Right lobe of liver (tissue), 6 donors: ENCODE data around the gene TMEM167B. TPM values are rescaled to one million over a fixed set of nuclear protein-coding genes. Genes with fewer than 3 reads are reported as not detected.

ENCODE experiments used
- ATAC-seq, 4 donors: fragments of 200-7000 bp; cut with Tn5 transposase; one replicate each; pipeline ENCODE4 v1.9.1; 2020; ENCODE audit warnings: mild to moderate bottlenecking in 4 of 4, moderate library complexity in 4 of 4
- DNase-seq, 3 donors: peaks; one replicate each; pipeline ENCODE4 v3.0.0-alpha.2; 2020
- H3K27ac ChIP-seq, 3 donors: fragments of 200-600 bp; one replicate each; pipeline ENCODE4 v1.8.0; 2022
- H3K27me3 ChIP-seq, 2 donors: fragments of 200-600 bp; one replicate each; pipeline ENCODE4 v1.8.0; 2022
- H3K36me3 ChIP-seq, 4 donors: fragments of 200-600 bp; sonication (generic) in 1 of 4; one replicate each; pipeline versions ENCODE4 v1.5.1 to v1.8.0; 2017 to 2022; ENCODE audit warnings: control low read depth in 1 of 4
- H3K4me1 ChIP-seq, 4 donors: fragments of 200-600 bp; sonication (generic) in 1 of 4; one replicate each; pipeline versions ENCODE4 v1.5.1 to v1.8.0; 2017 to 2022; ENCODE audit warnings: control low read depth in 1 of 4
- H3K4me3 ChIP-seq, 3 donors: fragments of 200-600 bp; one replicate each; pipeline ENCODE4 v1.8.0; 2022
- H3K9me3 ChIP-seq, 4 donors: fragments of 200-600 bp; sonication (generic) in 1 of 4; one replicate each; pipeline versions ENCODE4 v1.5.1 to v1.8.0; 2017 to 2022; ENCODE audit warnings: control low read depth in 1 of 4
- POLR2A ChIP-seq: fragments of 450-650 bp; IDR thresholded peaks from one replicate; pipeline ENCODE4 v1.6.1; 2017; ENCODE audit warnings: antibody characterized with exemption, mild to moderate bottlenecking
- WGBS: methylation state at CpG from one replicate; pipeline ENCODE4 v1.1.6; 2018; ENCODE audit warnings: low coverage, low lambda C conversion rate; ENCODE audit not compliant: insufficient coverage; ENCODE audit errors: missing lambda C conversion rate; 5-methylcytosine and 5-hydroxymethylcytosine counted together
- intact Hi-C, 2 donors: fragments of 100-400 bp; cut with DNase I; formaldehyde crosslinking; loops; one replicate each; pipeline versions ENCODE4 v1.11.2 to v1.14.1; 2022
- total RNA-seq, 6 experiments: library from RNA; depleted of rRNA in 2 of 6; stranded (reverse); fragments of >200 nt in 2 of 6; fragmentation: NEBNext Ultra II Directional in 3 of 6; extraction: Animal tissue kit (Norgen Biotek cat#: 25700) in 3 of 6; gene quantifications; one replicate each; pipeline versions ENCODE4 v1.1.0 to v1.2.4, GENCODE V29; 2016 to 2023
- TF ChIP-seq, protein P1 (sequence below), 4 donors: fragments of 200-600 bp in 3 of 4; fragments of 450-650 bp in 1 of 4; IDR thresholded peaks; one replicate each; pipeline versions ENCODE4 v1.5.1 to v1.8.0; 2016 to 2022; ENCODE audit warnings: antibody characterized with exemption in 4 of 4, mild to moderate bottlenecking in 2 of 4
- donor health status: DM: no; HTN: yes; CAD: no.
- donor health status: DM: no; HTN: no; CAD: no.
- donor health status: DM: no; HTN: no; CAD: no.
- donor health status: DM: no; HTN: yes; CAD: no.
- donor health status: DM: no; HTN: yes; CAD: no.

TMEM167B gene
- total RNA-seq, 6 experiments from 2014 or later = 10.5 to 21.9 (median 15.1) TPM

DNA sequence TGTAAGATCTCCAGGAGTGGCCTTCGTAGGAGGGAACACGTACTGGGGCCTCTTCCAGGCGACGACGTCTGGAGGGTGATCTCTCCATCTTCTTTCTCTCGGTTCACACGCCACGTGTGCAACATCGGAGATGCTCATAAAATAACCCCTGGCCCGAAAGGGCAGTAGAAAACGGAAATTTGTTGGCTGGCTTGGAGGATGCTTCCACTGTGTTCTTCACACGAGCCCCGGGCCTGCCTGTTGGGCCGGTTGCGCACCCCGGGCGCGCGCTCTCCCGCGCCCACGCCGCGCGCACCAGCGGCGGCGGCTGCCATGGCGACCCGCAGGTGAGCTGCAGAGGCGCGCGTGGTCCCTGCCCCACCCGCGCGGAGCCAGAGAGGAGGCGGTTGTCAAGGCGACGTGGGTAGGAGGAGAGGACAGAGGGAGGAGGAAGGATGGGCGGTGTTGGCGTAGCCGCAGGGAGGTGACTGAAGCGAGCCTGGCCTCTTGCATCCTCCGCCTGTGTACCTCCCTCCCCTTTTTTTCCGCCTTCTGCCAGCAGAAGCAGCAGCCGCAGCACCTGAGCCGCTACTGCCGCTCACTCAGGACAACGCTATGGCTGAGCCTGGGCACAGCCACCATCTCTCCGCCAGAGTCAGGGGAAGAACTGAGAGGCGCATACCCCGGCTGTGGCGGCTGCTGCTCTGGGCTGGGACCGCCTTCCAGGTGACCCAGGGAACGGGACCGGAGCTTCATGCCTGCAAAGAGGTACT is 23.2 kb downstream of the TMEM167B start, which contains the start of gene ELAPOR1:
Gene ELAPOR1, plus strand, starts transcription at position 526 of the 752 bp plus-strand sequence. Its CDS starts 69 bp downstream, at position 595.
- Histone ChIP-seq H3K9me3 (no peaks in the 10 kb centered on the region), H3K27me3 (peaks cover 5 to 6% of the 10 kb centered on the region in 2 donors), H3K27ac (no peak within 1 kb of the TSS), H3K36me3 (no peaks in the 10 kb centered on the region), H3K4me3 (peak within 1 kb of the TSS in 2 of 3 donors; percentile 1 to 38), H3K4me1 (peaks cover 0 to 18% (median 0%) of the 10 kb centered on the region in 4 donors)
- ATAC-seq (peak; percentile 40 to 50 (median 46)), DNase-seq (peak; percentile 47 to 77 (median 54))
- TF ChIP-seq, protein P1, sequence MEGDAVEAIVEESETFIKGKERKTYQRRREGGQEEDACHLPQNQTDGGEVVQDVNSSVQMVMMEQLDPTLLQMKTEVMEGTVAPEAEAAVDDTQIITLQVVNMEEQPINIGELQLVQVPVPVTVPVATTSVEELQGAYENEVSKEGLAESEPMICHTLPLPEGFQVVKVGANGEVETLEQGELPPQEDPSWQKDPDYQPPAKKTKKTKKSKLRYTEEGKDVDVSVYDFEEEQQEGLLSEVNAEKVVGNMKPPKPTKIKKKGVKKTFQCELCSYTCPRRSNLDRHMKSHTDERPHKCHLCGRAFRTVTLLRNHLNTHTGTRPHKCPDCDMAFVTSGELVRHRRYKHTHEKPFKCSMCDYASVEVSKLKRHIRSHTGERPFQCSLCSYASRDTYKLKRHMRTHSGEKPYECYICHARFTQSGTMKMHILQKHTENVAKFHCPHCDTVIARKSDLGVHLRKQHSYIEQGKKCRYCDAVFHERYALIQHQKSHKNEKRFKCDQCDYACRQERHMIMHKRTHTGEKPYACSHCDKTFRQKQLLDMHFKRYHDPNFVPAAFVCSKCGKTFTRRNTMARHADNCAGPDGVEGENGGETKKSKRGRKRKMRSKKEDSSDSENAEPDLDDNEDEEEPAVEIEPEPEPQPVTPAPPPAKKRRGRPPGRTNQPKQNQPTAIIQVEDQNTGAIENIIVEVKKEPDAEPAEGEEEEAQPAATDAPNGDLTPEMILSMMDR (IDR thresholded peaks at IDR 0.05) = no peak
- TF ChIP-seq POLR2A = no peak
- WGBS = 3% methylated on average over 8 of the region's 56 CpGs
- intact Hi-C loops = no loop called here

DNA sequence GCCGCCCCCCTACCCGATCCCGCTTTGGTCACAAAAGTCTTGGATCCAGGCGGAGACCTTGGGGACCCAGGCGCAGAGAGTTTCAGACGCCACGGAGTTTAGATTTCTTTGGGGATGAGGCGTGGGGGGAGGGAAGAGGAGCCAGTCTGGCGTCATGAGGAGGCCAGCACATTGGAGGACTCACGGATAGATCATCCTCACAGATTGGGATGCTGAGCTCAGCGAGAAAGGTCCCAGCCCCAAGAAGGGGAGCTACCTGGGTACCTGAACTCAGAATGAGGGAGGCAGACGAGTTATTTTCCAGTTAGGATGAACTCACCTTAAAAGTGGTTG is 23.7 kb downstream of the TMEM167B start:
- Histone ChIP-seq H3K27ac (no peak overlapping the region), H3K27me3 (peaks cover 5 to 6% of the 10 kb centered on the region in 2 donors), H3K4me1 (peaks cover 0 to 18% (median 0%) of the 10 kb centered on the region in 4 donors), H3K36me3 (no peaks in the 10 kb centered on the region), H3K9me3 (no peaks in the 10 kb centered on the region), H3K4me3 (no peak overlapping the region)
- no peak for ATAC-seq
- intact Hi-C loops = no loop called here
- TF ChIP-seq POLR2A = no peak
- TF ChIP-seq, protein P1 (IDR thresholded peaks at IDR 0.05) = no peak
- WGBS = 2% methylated on average over 8 of the region's 12 CpGs
- no peak for DNase-seq

DNA sequence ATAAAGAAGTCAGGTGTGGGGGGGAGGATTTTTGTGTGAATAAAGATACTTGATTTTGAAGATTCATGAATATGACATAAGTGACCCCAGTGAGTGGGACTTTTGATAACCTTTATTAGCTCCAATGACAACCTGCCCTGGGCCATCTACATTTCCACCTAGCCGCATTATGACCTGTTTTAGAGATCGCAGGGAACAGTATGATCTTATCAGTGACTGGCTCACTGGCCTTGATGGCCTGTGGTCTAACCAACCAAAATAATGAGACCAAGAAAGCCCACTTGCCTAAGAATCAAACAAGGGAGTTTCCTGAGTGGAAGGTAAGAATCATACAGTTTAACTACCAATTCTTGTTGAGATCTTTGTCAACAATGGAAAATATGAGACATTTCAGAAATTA is 25.1 kb downstream of the TMEM167B start:
- H3K27ac ChIP-seq = no peak overlapping the region
- ATAC-seq (no peak), DNase-seq (no peak)
- no peak for TF ChIP-seq POLR2A
- TF ChIP-seq, protein P1 (IDR thresholded peaks at IDR 0.05) = no peak
- H3K9me3 ChIP-seq = no peaks in the 10 kb centered on the region
- intact Hi-C loops = loop anchor here in 1 of 2 donors (5.0 kb wide), 1 partner anchor 77 kb away; no protein-coding TSS in a partner anchor
- no peak overlapping the region for H3K4me3 ChIP-seq
- WGBS = 78% methylated on average over 2 of the region's 2 CpGs
- no peaks in the 10 kb centered on the region for H3K36me3 ChIP-seq
- peaks cover 5 to 6% of the 10 kb centered on the region in 2 donors for H3K27me3 ChIP-seq
- H3K4me1 ChIP-seq = peaks cover 0 to 18% (median 0%) of the 10 kb centered on the region in 4 donors

DNA sequence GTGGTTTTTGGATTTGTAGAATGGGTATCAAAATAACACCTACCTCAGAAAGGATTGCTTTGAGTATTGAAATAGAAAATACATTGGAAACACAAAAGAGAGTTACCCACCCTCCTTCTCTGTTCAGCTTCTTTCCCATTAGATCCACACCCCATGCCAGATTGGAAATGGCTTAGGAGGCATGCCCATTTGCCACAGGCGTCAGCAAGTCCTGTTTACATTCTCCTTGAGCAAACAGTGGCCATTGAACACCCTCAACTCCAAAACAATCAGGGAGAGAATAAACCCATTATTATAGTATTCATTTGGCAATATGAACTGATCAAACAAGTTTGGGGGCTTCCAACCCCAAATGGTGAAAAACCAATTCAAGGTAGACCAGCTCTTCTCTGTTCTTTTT is 25.7 kb downstream of the TMEM167B start:
- no peaks in the 10 kb centered on the region for H3K36me3 ChIP-seq
- WGBS = 33% methylated on average over 1 of the region's 1 CpG
- no peak for ATAC-seq
- DNase-seq = no peak
- intact Hi-C loops = loop anchor here in 1 of 2 donors (5.0 kb wide), 1 partner anchor 76 kb away; no protein-coding TSS in a partner anchor
- no peak overlapping the region for H3K27ac ChIP-seq
- peaks cover 5 to 6% of the 10 kb centered on the region in 2 donors for H3K27me3 ChIP-seq
- H3K9me3 ChIP-seq = no peaks in the 10 kb centered on the region
- peaks cover 0 to 18% (median 0%) of the 10 kb centered on the region in 4 donors for H3K4me1 ChIP-seq
- TF ChIP-seq, protein P1 (IDR thresholded peaks at IDR 0.05) = no peak
- TF ChIP-seq POLR2A = no peak
- no peak overlapping the region for H3K4me3 ChIP-seq
